WTC11 (cell line): ENCODE data around the gene QARS1. TPM values are rescaled to one million over a fixed set of nuclear protein-coding genes. Genes with fewer than 3 reads are reported as not detected.

Experiments used
- ATAC-seq: fragments of 200-7000 bp; cut with Tn5 transposase; 2 replicates; pipeline ENCODE4 v1.10.0; 2021; ENCODE audit warnings: mild to moderate bottlenecking, moderate library complexity
- CTCF ChIA-PET: fragments of 300-600 bp; sonication (Branson Sonifier 250); formaldehyde crosslinking; loops from one replicate; lab custom pipeline; 2021; ENCODE audit warnings: antibody characterized with exemption; lab: Charles Lee
- POLR2A ChIA-PET: fragments of 350-600 bp; sonication (Branson Sonifier 250); formaldehyde crosslinking; loops from one replicate; lab custom pipeline; 2021; ENCODE audit warnings: antibody characterized with exemption; lab: Charles Lee
- DNase-seq: peaks from one replicate; pipeline ENCODE4 v3.0.0; 2021; ENCODE audit warnings: low spot score
- H3K27ac Mint-ChIP-seq: 2 replicates; pipeline ENCODE4 v1.8.0; 2021; ENCODE audit warnings: mixed read lengths
- H3K27me3 Mint-ChIP-seq: 2 replicates; pipeline ENCODE4 v1.8.0; 2021; ENCODE audit warnings: low read depth, mild to moderate bottlenecking, moderate library complexity, mixed read lengths
- H3K36me3 Mint-ChIP-seq: 2 replicates; pipeline ENCODE4 v1.8.0; 2021; ENCODE audit warnings: mixed read lengths
- H3K4me1 Mint-ChIP-seq: 2 replicates; pipeline ENCODE4 v1.8.0; 2022; ENCODE audit warnings: mixed read lengths
- H3K4me3 Mint-ChIP-seq: 2 replicates; pipeline ENCODE4 v1.8.0; 2021; ENCODE audit warnings: mild to moderate bottlenecking, moderate library complexity, mixed read lengths
- H3K9me3 Mint-ChIP-seq: 2 replicates; pipeline ENCODE4 v1.8.0; 2021; ENCODE audit warnings: mixed read lengths
- AR ChIP-seq: fragments of 250-450 bp; sonication (Bioruptor Pico); IDR thresholded peaks from 2 replicates; pipeline ENCODE4 v1.9.0; 2021; ENCODE audit warnings: mild to moderate bottlenecking
- ARID4B ChIP-seq: sonication (generic); formaldehyde crosslinking; IDR thresholded peaks from 2 replicates; pipeline ENCODE4 v1.8.0; 2023; ENCODE audit warnings: missing genetic modification reagents, mild to moderate bottlenecking, borderline replicate concordance
- CREM ChIP-seq: sonication (generic); formaldehyde crosslinking; IDR thresholded peaks from 2 replicates; pipeline ENCODE4 v1.8.1; 2022; ENCODE audit warnings: mild to moderate bottlenecking, missing genetic modification reagents, moderate library complexity
- FOXP1 ChIP-seq: sonication (generic); formaldehyde crosslinking; IDR thresholded peaks from 2 replicates; pipeline ENCODE4 v1.8.0; 2022; ENCODE audit warnings: missing genetic modification reagents, mild to moderate bottlenecking, moderate library complexity, borderline replicate concordance
- GABPB1 ChIP-seq: sonication (generic); formaldehyde crosslinking; IDR thresholded peaks from 2 replicates; pipeline ENCODE4 v1.8.1; 2023; ENCODE audit warnings: mild to moderate bottlenecking, missing genetic modification reagents
- GTF2I ChIP-seq: fragments of 250-450 bp; sonication (Bioruptor Pico); conservative IDR thresholded peaks from 2 replicates; pipeline ENCODE4 v1.4.0; 2021; ENCODE audit warnings: mild to moderate bottlenecking
- KAT7 ChIP-seq: sonication (generic); formaldehyde crosslinking; IDR thresholded peaks from 2 replicates; pipeline ENCODE4 v1.8.1; 2023; ENCODE audit warnings: missing genetic modification reagents, mild to moderate bottlenecking, borderline replicate concordance
- MAX ChIP-seq: sonication (generic); formaldehyde crosslinking; IDR thresholded peaks from 2 replicates; pipeline ENCODE4 v1.8.0; 2022; ENCODE audit warnings: mild to moderate bottlenecking, missing genetic modification reagents
- NFYB ChIP-seq: sonication (generic); formaldehyde crosslinking; conservative IDR thresholded peaks from 2 replicates; pipeline ENCODE4 v1.8.0; 2022; ENCODE audit warnings: low read depth, missing genetic modification reagents
- NR1H2 ChIP-seq: sonication (generic); formaldehyde crosslinking; IDR thresholded peaks from 2 replicates; pipeline ENCODE4 v1.9.0; 2021; ENCODE audit warnings: mild to moderate bottlenecking, moderate library complexity, missing genetic modification reagents
- PRDM15 ChIP-seq: sonication (generic); formaldehyde crosslinking; IDR thresholded peaks from 2 replicates; pipeline ENCODE4 v1.8.0; 2022; ENCODE audit warnings: missing genetic modification reagents
- SMAD4 ChIP-seq: sonication (generic); formaldehyde crosslinking; IDR thresholded peaks from 2 replicates; pipeline ENCODE4 v1.8.0; 2022; ENCODE audit warnings: mild to moderate bottlenecking, missing genetic modification reagents
- SP1 ChIP-seq: sonication (generic); formaldehyde crosslinking; conservative IDR thresholded peaks from 2 replicates; pipeline ENCODE4 v1.8.1; 2022; ENCODE audit warnings: missing genetic modification reagents
- TCF7 ChIP-seq: sonication (generic); formaldehyde crosslinking; IDR thresholded peaks from 2 replicates; pipeline ENCODE4 v1.8.0; 2022; ENCODE audit warnings: mild to moderate bottlenecking, low read depth, missing genetic modification reagents, moderate library complexity
- TEAD4 ChIP-seq: sonication (generic); formaldehyde crosslinking; IDR thresholded peaks from 2 replicates; pipeline ENCODE4 v1.8.0; 2022; ENCODE audit warnings: mild to moderate bottlenecking, missing genetic modification reagents
- USF1 ChIP-seq: sonication (generic); formaldehyde crosslinking; IDR thresholded peaks from 2 replicates; pipeline ENCODE4 v1.8.0; 2022; ENCODE audit warnings: mild to moderate bottlenecking, missing genetic modification reagents
- ZBTB21 ChIP-seq: sonication (generic); formaldehyde crosslinking; IDR thresholded peaks from 2 replicates; pipeline ENCODE4 v1.8.1; 2023; ENCODE audit warnings: mild to moderate bottlenecking, missing genetic modification reagents, borderline replicate concordance
- ZNF263 ChIP-seq: sonication (generic); formaldehyde crosslinking; IDR thresholded peaks from 2 replicates; pipeline ENCODE4 v1.8.1; 2022; ENCODE audit warnings: low read depth, mild to moderate bottlenecking, moderate library complexity, missing genetic modification reagents
- total RNA-seq: library from RNA; stranded (reverse); gene quantifications from 3 replicates; pipeline ENCODE4 v1.2.3, GENCODE V29; 2021
- TF ChIP-seq, protein P1 (sequence below): sonication (generic); formaldehyde crosslinking; conservative IDR thresholded peaks from 2 replicates; pipeline ENCODE4 v1.8.1; 2022; ENCODE audit warnings: mild to moderate bottlenecking, missing genetic modification reagents
- TF ChIP-seq, protein P2 (sequence below): sonication (generic); formaldehyde crosslinking; IDR thresholded peaks from 2 replicates; pipeline ENCODE4 v1.8.1; 2023; ENCODE audit warnings: mild to moderate bottlenecking, missing genetic modification reagents, moderate library complexity
- TF ChIP-seq, protein P3 (sequence below): sonication (generic); formaldehyde crosslinking; IDR thresholded peaks from 2 replicates; pipeline ENCODE4 v1.8.0; 2023; ENCODE audit warnings: missing genetic modification reagents

The QARS1 gene
- total RNA-seq, 1 experiment from 2014 or later: 471 TPM

- Mint-ChIP-seq H3K27ac (peak within 1 kb of the TSS; percentile 89), H3K4me1 (peaks cover 12% of the 10 kb centered on the region), H3K27me3 (no peaks in the 10 kb centered on the region; the same call in none of the 2 replicates), H3K4me3 (peak within 1 kb of the TSS; percentile 89), H3K36me3 (no peaks in the 10 kb centered on the region), H3K9me3 (no peaks in the 10 kb centered on the region)
- ChIA-PET CTCF (interaction anchor here (0.5 to 3.4 kb wide), 17 partner anchors 12 to 469 kb away, joined by 3 to 36 read pairs (median 5); partner anchors contain the start of genes KLHDC8B, NDUFAF3, QRICH1 and USP19), POLR2A (interaction anchor here (0.5 to 1.5 kb wide), 8 partner anchors 12 to 478 kb away, joined by 3 to 6 read pairs (median 4); partner anchors contain the start of genes KLHDC8B, QRICH1, USP19 and USP4)
- ATAC-seq: peak; percentile 66
- DNase-seq: peak; percentile 81
- TF ChIP-seq TCF7 (CRISPR knock-in tag) (no peak), NFYB (no peak), CREM (no peak), MAX (peak; percentile 18; the same call in 1 of the 2 replicates), FOXP1 (CRISPR knock-in tag) (0 out of 2 replicates have a peak, but pooled peaks have one; percentile 7), SP1 (CRISPR knock-in tag) (peak; percentile 65), NR1H2 (CRISPR knock-in tag) (no peak), KAT7 (peak; percentile 54; the same call in 1 of the 2 replicates), ZBTB21 (peak; percentile 33; the same call in 1 of the 2 replicates), SMAD4 (CRISPR knock-in tag) (0 out of 2 replicates have a peak, but pooled peaks have one; percentile 38), ARID4B (0 out of 2 replicates have a peak, but pooled peaks have one; percentile 36), GABPB1 (CRISPR knock-in tag) (no peak; the same call in 1 of the 2 replicates), ZNF263 (CRISPR knock-in tag) (no peak), AR (CRISPR knock-in tag) (no peak), USF1 (no peak), PRDM15 (CRISPR knock-in tag) (peak; percentile 98), TEAD4 (CRISPR knock-in tag) (0 out of 2 replicates have a peak, but pooled peaks have one; percentile 29), GTF2I (CRISPR knock-in tag) (no peak)
- TF ChIP-seq, protein P1, sequence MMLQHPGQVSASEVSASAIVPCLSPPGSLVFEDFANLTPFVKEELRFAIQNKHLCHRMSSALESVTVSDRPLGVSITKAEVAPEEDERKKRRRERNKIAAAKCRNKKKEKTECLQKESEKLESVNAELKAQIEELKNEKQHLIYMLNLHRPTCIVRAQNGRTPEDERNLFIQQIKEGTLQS (CRISPR knock-in tag): no peak
- TF ChIP-seq, protein P2, sequence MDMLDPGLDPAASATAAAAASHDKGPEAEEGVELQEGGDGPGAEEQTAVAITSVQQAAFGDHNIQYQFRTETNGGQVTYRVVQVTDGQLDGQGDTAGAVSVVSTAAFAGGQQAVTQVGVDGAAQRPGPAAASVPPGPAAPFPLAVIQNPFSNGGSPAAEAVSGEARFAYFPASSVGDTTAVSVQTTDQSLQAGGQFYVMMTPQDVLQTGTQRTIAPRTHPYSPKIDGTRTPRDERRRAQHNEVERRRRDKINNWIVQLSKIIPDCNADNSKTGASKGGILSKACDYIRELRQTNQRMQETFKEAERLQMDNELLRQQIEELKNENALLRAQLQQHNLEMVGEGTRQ (CRISPR knock-in tag): no peak
- TF ChIP-seq, protein P3, sequence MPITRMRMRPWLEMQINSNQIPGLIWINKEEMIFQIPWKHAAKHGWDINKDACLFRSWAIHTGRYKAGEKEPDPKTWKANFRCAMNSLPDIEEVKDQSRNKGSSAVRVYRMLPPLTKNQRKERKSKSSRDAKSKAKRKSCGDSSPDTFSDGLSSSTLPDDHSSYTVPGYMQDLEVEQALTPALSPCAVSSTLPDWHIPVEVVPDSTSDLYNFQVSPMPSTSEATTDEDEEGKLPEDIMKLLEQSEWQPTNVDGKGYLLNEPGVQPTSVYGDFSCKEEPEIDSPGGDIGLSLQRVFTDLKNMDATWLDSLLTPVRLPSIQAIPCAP: no peak
Observed at GRCh38 chr3:49132437-49133225, 28.1 kb upstream of the QARS1 start, which contains the start of gene LAMB2. LAMB2 (minus strand) TSS chr3:49133050; CDS start chr3:49132867, 183 bp downstream.
